Duodenal mucosa (tissue), 2 donors: Measurements from ENCODE around the gene STOX1.
"Not testable (repeated sequence)": the region's sequence is repeated elsewhere in the genome, so short reads cannot be mapped to it uniquely, and the experiment has no call there.

Source experiments
- H3K27ac ChIP-seq: one replicate; pipeline ENCODE4 v1.7.0; 2013; ENCODE audit warnings: low read depth, low read length
- H3K27me3 ChIP-seq, 2 donors: one replicate each; pipeline ENCODE4 v1.7.0; 2013; ENCODE audit warnings: low read length in 2 of 2, control low read depth in 1 of 2; ENCODE audit not compliant: insufficient read depth in 2 of 2, control insufficient read depth in 1 of 2
- H3K36me3 ChIP-seq, 2 donors: one replicate each; pipeline ENCODE4 v1.7.0; 2013; ENCODE audit warnings: low read length in 2 of 2, control low read depth in 1 of 2; ENCODE audit not compliant: insufficient read depth in 2 of 2, control insufficient read depth in 1 of 2
- H3K4me1 ChIP-seq, 2 donors: one replicate each; pipeline ENCODE4 v1.7.0; 2013; ENCODE audit warnings: low read length in 2 of 2, control low read depth in 1 of 2; ENCODE audit not compliant: insufficient read depth in 2 of 2, control insufficient read depth in 1 of 2
- H3K4me3 ChIP-seq, 2 donors: one replicate each; pipeline ENCODE4 v1.7.0; 2013; ENCODE audit warnings: low read length in 2 of 2, low read depth in 1 of 2
- H3K9ac ChIP-seq, 2 donors: one replicate each; pipeline ENCODE4 v1.7.0; 2013; ENCODE audit warnings: low read length in 2 of 2, low read depth in 1 of 2
- H3K9me3 ChIP-seq, 2 donors: one replicate each; pipeline ENCODE4 v1.7.0; 2013; ENCODE audit warnings: low read length in 2 of 2, control low read depth in 1 of 2; ENCODE audit not compliant: control insufficient read depth in 1 of 2

Gene STOX1

DNA sequence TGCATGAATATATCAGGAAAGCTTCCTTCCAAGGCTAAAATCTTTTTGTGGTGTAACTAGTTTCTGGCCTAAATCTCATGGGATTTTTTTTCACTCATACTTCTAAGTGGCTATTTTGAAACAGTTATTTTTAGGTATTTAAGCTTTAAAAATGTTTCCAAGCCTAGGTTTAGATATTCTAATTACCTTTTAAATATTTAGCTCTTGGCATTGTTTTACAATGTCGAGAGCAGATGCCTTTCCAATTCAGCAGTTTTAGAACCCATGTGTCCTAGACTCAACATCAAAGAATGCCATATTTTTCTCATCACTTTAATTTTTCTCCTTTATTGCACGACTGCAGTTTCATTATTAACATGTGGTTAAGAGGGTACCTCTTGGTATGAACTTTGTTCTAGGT is 27.1 kb upstream of the STOX1 start:
- Histone ChIP-seq H3K36me3 (peaks cover 0 to 13% of the 10 kb centered on the region in 2 donors), H3K27me3 (no peaks in the 10 kb centered on the region), H3K9me3 (no peaks in the 10 kb centered on the region), H3K9ac (no peak overlapping the region), H3K4me3 (no peak overlapping the region), H3K27ac (no peak overlapping the region), H3K4me1 (no peaks in the 10 kb centered on the region)

DNA sequence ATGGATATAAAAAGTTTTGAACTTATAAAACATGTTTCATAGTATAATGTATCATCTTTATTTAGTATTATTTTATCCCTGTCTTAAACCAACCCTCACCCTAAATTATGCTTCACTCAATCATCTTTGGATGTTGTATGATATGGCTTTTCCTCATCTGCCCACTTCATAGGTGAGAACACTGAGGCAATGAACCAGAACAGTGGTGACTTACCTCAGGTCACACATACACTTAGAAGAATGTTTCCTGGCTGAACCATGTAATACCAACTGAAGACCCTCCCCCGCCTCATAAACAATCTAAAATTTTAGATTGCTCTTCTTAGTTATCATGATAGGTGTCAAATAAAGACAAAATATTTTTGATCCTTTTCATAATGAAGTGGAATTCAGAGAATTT is 22.6 kb upstream of the STOX1 start:
- Histone ChIP-seq H3K4me3 (no peak overlapping the region), H3K9ac (no peak overlapping the region)

GRCh38 chr10:68810830-68811229 is 16.5 kb upstream of the STOX1 start:
- H3K4me1 ChIP-seq, H3K9ac ChIP-seq, H3K27ac ChIP-seq, H3K27me3 ChIP-seq, H3K36me3 ChIP-seq, H3K9me3 ChIP-seq, H3K4me3 ChIP-seq: not testable (repeated sequence)

More for the DNA sequence above, 22.6 kb upstream of the STOX1 start:
- Histone ChIP-seq H3K27me3 (no peaks in the 10 kb centered on the region), H3K9me3 (no peaks in the 10 kb centered on the region), H3K27ac (no peak overlapping the region), H3K36me3 (no peaks in the 10 kb centered on the region), H3K4me1 (no peaks in the 10 kb centered on the region)

DNA sequence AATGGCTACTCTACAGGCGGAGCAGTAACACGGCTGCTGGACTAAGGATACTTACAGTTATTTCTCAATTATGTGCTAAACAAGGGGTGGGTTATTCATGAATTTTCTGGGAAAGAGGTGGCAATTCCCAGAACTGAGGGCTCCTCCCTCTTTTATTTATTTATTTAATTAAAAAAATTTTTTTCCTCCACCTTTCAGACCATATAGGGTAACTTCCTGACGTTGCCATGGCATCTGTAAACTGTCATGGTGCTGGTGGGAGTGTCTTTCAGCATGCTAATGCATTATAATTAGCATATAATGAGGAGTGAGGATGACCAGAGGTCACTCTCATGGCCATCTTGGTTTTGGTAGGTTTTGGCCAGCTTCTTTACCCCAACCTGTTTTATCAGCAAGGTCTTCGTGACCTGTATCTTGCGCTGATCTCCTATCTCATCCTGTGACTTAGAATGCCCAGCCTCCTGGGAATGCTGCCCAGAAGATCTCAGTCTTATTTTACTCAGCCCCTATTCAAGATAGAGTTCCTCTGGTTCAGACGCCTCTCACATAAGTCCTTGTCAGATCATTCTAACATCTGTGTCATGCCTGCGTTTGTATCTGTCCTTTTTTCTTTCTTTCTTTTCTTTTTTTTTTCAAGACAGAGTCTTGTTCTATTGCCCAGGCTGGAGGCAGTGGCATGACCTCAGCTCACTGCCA is 15.9 kb upstream of the STOX1 start:
- H3K9ac ChIP-seq, result no peak overlapping the region
- no peaks in the 10 kb centered on the region for H3K9me3 ChIP-seq

DNA sequence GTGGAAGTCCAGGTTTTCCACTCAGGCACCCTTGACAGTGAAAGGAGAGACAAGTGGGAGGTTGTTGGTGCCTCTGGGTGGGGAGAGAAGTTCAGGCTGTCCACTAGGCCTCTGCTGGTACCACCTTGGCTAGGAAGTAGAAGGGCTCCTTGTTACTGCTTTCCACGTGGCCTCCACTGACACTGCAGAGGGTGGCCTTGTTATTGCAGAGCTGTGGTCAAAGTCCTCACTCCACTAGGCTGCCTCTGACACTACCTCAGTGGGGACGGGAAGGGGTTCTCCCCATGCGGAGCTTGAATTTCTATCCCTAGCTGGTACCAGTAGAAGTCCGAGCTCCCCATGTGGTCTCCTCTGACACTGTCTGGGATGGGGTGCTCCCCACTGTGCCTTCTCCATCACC is 14.9 kb upstream of the STOX1 start:
- no peaks in the 10 kb centered on the region for H3K27me3 ChIP-seq
- no peak overlapping the region for H3K4me3 ChIP-seq
- H3K9me3 ChIP-seq, result no peaks in the 10 kb centered on the region
- H3K27ac ChIP-seq, result no peak overlapping the region
- H3K4me1 ChIP-seq, result no peaks in the 10 kb centered on the region
- H3K9ac ChIP-seq, result no peak overlapping the region
- no peaks in the 10 kb centered on the region for H3K36me3 ChIP-seq

More for the DNA sequence above, 15.9 kb upstream of the STOX1 start:
- no peak overlapping the region for H3K4me3 ChIP-seq
- H3K36me3 ChIP-seq, result no peaks in the 10 kb centered on the region
- H3K27ac ChIP-seq, result no peak overlapping the region
- H3K27me3 ChIP-seq, result no peaks in the 10 kb centered on the region
- no peaks in the 10 kb centered on the region for H3K4me1 ChIP-seq

- Histone ChIP-seq H3K9ac (no peak overlapping the region), H3K27me3 (no peaks in the 10 kb centered on the region), H3K4me1 (no peaks in the 10 kb centered on the region), H3K36me3 (no peaks in the 10 kb centered on the region), H3K4me3 (no peak overlapping the region), H3K27ac (no peak overlapping the region), H3K9me3 (no peaks in the 10 kb centered on the region)
Observed at GRCh38 chr10:68813559-68813958, 13.8 kb upstream of the STOX1 start.

DNA sequence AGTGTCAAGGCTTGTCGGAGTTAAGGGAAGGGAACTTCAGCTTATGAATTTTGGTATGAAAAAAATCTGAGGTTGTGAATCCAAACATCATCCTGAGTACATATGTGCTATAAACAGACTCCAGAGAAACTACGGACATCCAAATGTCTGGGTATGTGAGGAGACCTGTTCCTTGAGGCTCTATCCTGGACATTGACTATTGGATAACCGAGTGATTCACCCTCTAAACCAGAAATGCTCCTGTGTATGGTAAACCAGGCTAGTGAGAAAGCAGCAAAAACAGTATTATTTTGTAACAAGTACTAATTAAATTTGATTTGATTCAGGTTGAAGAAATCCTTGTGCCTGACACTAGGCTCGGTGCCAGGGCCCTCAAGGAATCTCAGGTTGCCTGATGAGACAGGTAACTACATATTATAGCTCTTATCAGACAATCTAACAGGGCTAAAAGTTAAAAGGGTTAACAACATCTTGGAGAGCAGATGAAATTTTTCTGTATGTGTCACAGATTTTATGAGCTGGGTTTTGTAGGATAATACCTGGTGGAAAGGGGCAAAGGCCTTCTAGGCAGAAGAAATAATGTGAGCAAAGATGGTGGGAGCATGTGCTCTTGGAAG is 10.4 kb upstream of the STOX1 start:
- H3K9ac ChIP-seq, result no peak overlapping the region
- no peak overlapping the region for H3K27ac ChIP-seq
- H3K36me3 ChIP-seq, result no peaks in the 10 kb centered on the region
- no peaks in the 10 kb centered on the region for H3K4me1 ChIP-seq
- H3K4me3 ChIP-seq, result no peak overlapping the region
- H3K27me3 ChIP-seq, result no peaks in the 10 kb centered on the region
- no peaks in the 10 kb centered on the region for H3K9me3 ChIP-seq

- H3K27me3 ChIP-seq, H3K27ac ChIP-seq, H3K9me3 ChIP-seq, H3K4me3 ChIP-seq, H3K9ac ChIP-seq, H3K4me1 ChIP-seq, H3K36me3 ChIP-seq: not testable (repeated sequence)
Observed at GRCh38 chr10:68820359-68820758, 7.0 kb upstream of the STOX1 start.

GRCh38 chr10:68822626-68823025 is 4.7 kb upstream of the STOX1 start:
- not testable (repeated sequence) for H3K27me3 ChIP-seq, H3K9ac ChIP-seq, H3K4me1 ChIP-seq, H3K36me3 ChIP-seq, H3K4me3 ChIP-seq, H3K27ac ChIP-seq, H3K9me3 ChIP-seq

GRCh38 chr10:68827592-68827959 is 245 bp downstream of the STOX1 start:
- not testable (repeated sequence) for H3K27ac ChIP-seq, H3K27me3 ChIP-seq, H3K4me1 ChIP-seq, H3K9ac ChIP-seq, H3K36me3 ChIP-seq, H3K9me3 ChIP-seq
- H3K4me3 ChIP-seq, result peak overlapping the region; percentile 53 to 83
